HL-60 (cell line): Measurements from ENCODE around the gene C1QTNF3.

ENCODE experiments used
- DNase-seq, 2 experiments: peaks; one replicate each; pipeline ENCODE4 v3.0.0-alpha.2; 2010 to 2020; ENCODE audit warnings: low read depth in 1 of 2, low spot score in 1 of 2
- H3K27ac ChIP-seq: fragments of 250-450 bp; sonication (Bioruptor Pico); replicated peaks from 2 replicates; pipeline ENCODE4 v1.5.1; 2020; ENCODE audit warnings: mild to moderate bottlenecking, moderate library complexity
- H3K27me3 ChIP-seq: fragments of 250-450 bp; sonication (Bioruptor Pico); 2 replicates; pipeline ENCODE4 v1.5.1; 2021; ENCODE audit warnings: mild to moderate bottlenecking, moderate library complexity; ENCODE audit not compliant: insufficient read depth, poor library complexity, severe bottlenecking
- H3K4me3 ChIP-seq: replicated peaks from 2 replicates; pipeline ENCODE4 v1.5.1; 2011; ENCODE audit warnings: mild to moderate bottlenecking, control low read depth, low read length; ENCODE audit not compliant: insufficient read depth
- GABPA ChIP-seq: IDR thresholded peaks from 2 replicates; pipeline ENCODE4 v1.6.1; 2012; ENCODE audit warnings: low read depth
- POLR2AphosphoS5 ChIP-seq: IDR thresholded peaks from 2 replicates; pipeline ENCODE4 v1.6.1; 2012; ENCODE audit warnings: low read depth
- REST ChIP-seq: IDR thresholded peaks from 2 replicates; pipeline ENCODE4 v1.6.1; 2012; ENCODE audit warnings: low read depth; ENCODE audit not compliant: insufficient replicate concordance
- SPI1 ChIP-seq: IDR thresholded peaks from 2 replicates; pipeline ENCODE4 v1.6.1; 2012; ENCODE audit warnings: low read depth, mild to moderate bottlenecking, borderline replicate concordance
- TF ChIP-seq, protein P1 (sequence below): IDR thresholded peaks from one replicate; pipeline ENCODE4 v1.5.1; 2011; ENCODE audit warnings: low read length, control low read depth, inconsistent platforms; ENCODE audit not compliant: insufficient read depth

C1QTNF3 gene

GRCh38 chr5:34007201-34007620 lies 35.8 kb downstream of the C1QTNF3 start:
- H3K27me3 ChIP-seq = no peaks in the 10 kb centered on the region
- H3K27ac ChIP-seq = peak overlapping the region; percentile 98
- TF ChIP-seq REST = no peak
- no peak for TF ChIP-seq POLR2AphosphoS5
- TF ChIP-seq, protein P1, sequence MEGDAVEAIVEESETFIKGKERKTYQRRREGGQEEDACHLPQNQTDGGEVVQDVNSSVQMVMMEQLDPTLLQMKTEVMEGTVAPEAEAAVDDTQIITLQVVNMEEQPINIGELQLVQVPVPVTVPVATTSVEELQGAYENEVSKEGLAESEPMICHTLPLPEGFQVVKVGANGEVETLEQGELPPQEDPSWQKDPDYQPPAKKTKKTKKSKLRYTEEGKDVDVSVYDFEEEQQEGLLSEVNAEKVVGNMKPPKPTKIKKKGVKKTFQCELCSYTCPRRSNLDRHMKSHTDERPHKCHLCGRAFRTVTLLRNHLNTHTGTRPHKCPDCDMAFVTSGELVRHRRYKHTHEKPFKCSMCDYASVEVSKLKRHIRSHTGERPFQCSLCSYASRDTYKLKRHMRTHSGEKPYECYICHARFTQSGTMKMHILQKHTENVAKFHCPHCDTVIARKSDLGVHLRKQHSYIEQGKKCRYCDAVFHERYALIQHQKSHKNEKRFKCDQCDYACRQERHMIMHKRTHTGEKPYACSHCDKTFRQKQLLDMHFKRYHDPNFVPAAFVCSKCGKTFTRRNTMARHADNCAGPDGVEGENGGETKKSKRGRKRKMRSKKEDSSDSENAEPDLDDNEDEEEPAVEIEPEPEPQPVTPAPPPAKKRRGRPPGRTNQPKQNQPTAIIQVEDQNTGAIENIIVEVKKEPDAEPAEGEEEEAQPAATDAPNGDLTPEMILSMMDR = no peak
- no peak for TF ChIP-seq SPI1
- DNase-seq = no peak
- peak overlapping the region; percentile 76 for H3K4me3 ChIP-seq

- no peak for DNase-seq
- no peaks in the 10 kb centered on the region for H3K27me3 ChIP-seq
- no peak for TF ChIP-seq GABPA
- TF ChIP-seq, protein P1 = no peak
- no peak for TF ChIP-seq SPI1
- no peak for TF ChIP-seq REST
- TF ChIP-seq POLR2AphosphoS5 = no peak
- H3K4me3 ChIP-seq = no peak overlapping the region
- no peak overlapping the region for H3K27ac ChIP-seq
These were observed 37.3 kb downstream of the C1QTNF3 start for GRCh38 chr5:34005681-34006080.

DNA sequence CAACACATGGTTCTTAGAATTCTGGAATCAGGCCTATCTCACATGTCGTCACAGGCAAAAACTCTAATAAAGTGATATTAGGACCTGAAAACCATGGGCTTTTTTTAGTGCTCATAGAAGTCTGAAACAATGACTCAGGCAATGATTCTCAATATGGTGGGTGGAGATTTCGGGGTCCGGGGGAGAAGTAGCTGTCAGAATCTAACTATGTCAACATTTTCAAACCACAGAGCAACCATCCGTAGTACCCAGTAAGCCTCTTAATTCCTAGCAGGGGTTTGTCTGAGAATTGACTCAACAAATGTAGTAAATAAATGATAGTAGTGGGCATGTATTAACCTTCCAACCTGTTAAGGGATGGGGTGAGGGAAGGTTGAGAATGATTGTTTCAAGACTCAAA lies 37.8 kb downstream of the C1QTNF3 start:
- TF ChIP-seq POLR2AphosphoS5 (no peak), SPI1 (no peak), GABPA (no peak), REST (no peak)
- TF ChIP-seq, protein P1 = no peak
- H3K27me3 ChIP-seq = no peaks in the 10 kb centered on the region
- DNase-seq = no peak
- H3K27ac ChIP-seq = no peak overlapping the region
- no peak overlapping the region for H3K4me3 ChIP-seq
